K562 (cell line): ENCODE measurements around the gene VPREB1. TPM values are rescaled to one million over a fixed set of nuclear protein-coding genes. Genes with fewer than 3 reads are reported as not detected.

ENCODE experiments used
- BDP1 ChIP-seq: IDR thresholded peaks from 3 replicates; pipeline ENCODE4 v1.6.1; 2011; ENCODE audit not compliant: insufficient read length, insufficient read depth
- EZH2 ChIP-seq: IDR thresholded peaks from 2 replicates; pipeline ENCODE4 v1.6.1; 2012; ENCODE audit warnings: low read depth, mild to moderate bottlenecking, inconsistent platforms, low read length, borderline replicate concordance
- GTF2F1 ChIP-seq: IDR thresholded peaks from 2 replicates; pipeline ENCODE4 v1.6.1; 2011; ENCODE audit warnings: low read depth, low read length, improper control_type of control experiment
- MEF2A ChIP-seq: IDR thresholded peaks from 2 replicates; pipeline ENCODE4 v1.6.1; 2011; ENCODE audit warnings: low read depth, mild to moderate bottlenecking, low read length, moderate library complexity; ENCODE audit not compliant: control insufficient read depth
- PHB2 ChIP-seq: fragments of 450-650 bp; IDR thresholded peaks from 2 replicates; pipeline ENCODE4 v1.6.1; 2017; ENCODE audit warnings: low read depth
- POLR2B ChIP-seq: fragments of 450-650 bp; IDR thresholded peaks from 2 replicates; pipeline ENCODE4 v1.6.1; 2018; ENCODE audit warnings: low read depth; ENCODE audit not compliant: partially characterized antibody
- SNIP1 ChIP-seq: fragments of 450-650 bp; IDR thresholded peaks from 2 replicates; pipeline ENCODE4 v1.7.1; 2017; ENCODE audit warnings: low read depth, mild to moderate bottlenecking
- TBL1XR1 ChIP-seq, 2 experiments: IDR thresholded peaks; 2 replicates each; pipeline ENCODE4 v1.6.1; 2012; ENCODE audit warnings: improper control_type of control experiment in 2 of 2, low read length in 2 of 2, mild to moderate bottlenecking in 1 of 2
- ZEB2 ChIP-seq: fragments of 450-650 bp; IDR thresholded peaks from 2 replicates; pipeline ENCODE4 v1.6.1; 2016
- ZNF354B ChIP-seq: fragments of 250-450 bp; sonication (Bioruptor Pico); IDR thresholded peaks from 2 replicates; pipeline ENCODE4 v1.4.0; 2020
- ZNF507 ChIP-seq: conservative IDR thresholded peaks from 2 replicates; pipeline ENCODE4 v1.6.1; 2017; ENCODE audit warnings: missing genetic modification characterization, missing compliant biosample characterization
- ZNF589 ChIP-seq: fragments of 200-800 bp; sonication (Bioruptor generic); IDR thresholded peaks from 2 replicates; pipeline ENCODE4 v1.6.1; 2016; ENCODE audit warnings: low read depth, missing genetic modification characterization, missing compliant biosample characterization
- polyA plus RNA-seq, 8 experiments: library from polyadenylated mRNA; depleted of rRNA in 4 of 8; stranded (reverse) in 5 of 8; unstranded in 3 of 8; fragments of >200 nt; fragmentation: Nextera tagmentation in 2 of 8; fragmentation: Illumina TruSeq in 1 of 8; extraction: Ambion mirVana in 2 of 8; extraction: Trizol in 1 of 8; gene quantifications; 2 replicates each; pipeline versions ENCODE4 v1.2.1 to v1.2.3, GENCODE V29; 2011 to 2014; ENCODE audit warnings: inconsistent platforms in 1 of 8, missing spikeins in 1 of 8
- total RNA-seq, 7 experiments: library from RNA; depleted of rRNA in 6 of 7; stranded (reverse); fragments of >200 nt in 6 of 7; fragmentation: Illumina TruSeq in 2 of 7; extraction: Trizol in 2 of 7; gene quantifications; 2 replicates each; pipeline versions ENCODE4 v1.2.1 to v1.2.3, GENCODE V29; 2011 to 2021; ENCODE audit warnings: low replicate concordance in 1 of 7
- TF ChIP-seq, protein P1 (sequence below): sonication (generic); formaldehyde crosslinking; IDR thresholded peaks from 2 replicates; pipeline ENCODE4 v1.8.1; 2023; ENCODE audit warnings: mild to moderate bottlenecking, missing genetic modification reagents

Gene VPREB1
- total and polyA plus RNA-seq, 9 of the 15 experiments (the other 6 are each of a cell fraction or from before 2014, with no cell fraction given) = not detected

DNA sequence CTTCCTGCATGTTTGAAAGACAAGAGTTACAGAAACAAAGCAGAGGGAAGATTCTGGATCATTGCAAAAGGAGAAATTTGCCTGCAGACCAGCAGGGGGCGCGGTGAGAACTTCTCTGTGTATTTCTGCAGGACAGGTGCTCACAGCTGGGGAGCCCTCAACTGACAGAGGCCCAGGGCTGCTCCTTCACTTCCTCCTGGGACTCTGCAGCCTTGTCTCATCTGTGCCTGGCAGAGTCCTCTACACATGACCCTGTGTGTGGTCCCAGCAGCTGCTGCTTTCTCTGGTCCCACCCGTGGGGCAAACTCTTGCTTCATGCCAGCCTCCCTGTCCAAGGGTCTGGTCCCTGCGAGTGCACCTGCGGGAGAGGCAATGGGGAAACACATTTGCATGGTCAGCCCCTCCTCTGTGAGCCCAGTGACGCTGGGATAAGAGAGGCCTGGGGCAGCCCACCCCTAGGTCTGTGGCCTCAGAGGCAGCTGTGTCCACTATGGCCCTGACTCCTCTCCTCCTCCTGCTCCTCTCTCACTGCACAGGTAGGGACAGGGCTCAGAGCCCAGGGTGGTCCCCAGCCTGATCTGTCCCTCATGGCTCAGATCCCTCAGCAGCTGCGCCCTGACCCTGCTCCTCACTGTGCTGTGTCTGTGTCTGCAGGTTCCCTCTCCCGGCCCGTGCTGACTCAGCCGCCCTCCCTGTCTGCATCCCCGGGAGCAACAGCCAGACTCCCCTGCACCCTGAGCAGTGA is 43.2 kb upstream of the VPREB1 start (continued):
- TF ChIP-seq TBL1XR1 (IDR thresholded peaks at IDR 0.05; ENCODE audit: low read length in 2 of 2) (peak in 1 of 2 experiments; percentile 48; a peak in 2 of 4 replicates), MEF2A (no peak), EZH2 (no peak), PHB2 (no peak), ZEB2 (no peak), ZNF507 (tag) (no peak), SNIP1 (no peak), ZNF354B (no peak), POLR2B (no peak), ZNF589 (CRISPR knock-in tag) (no peak), BDP1 (no peak), GTF2F1 (0 out of 2 replicates have a peak, but pooled peaks have one; percentile 39)
- TF ChIP-seq, protein P1, sequence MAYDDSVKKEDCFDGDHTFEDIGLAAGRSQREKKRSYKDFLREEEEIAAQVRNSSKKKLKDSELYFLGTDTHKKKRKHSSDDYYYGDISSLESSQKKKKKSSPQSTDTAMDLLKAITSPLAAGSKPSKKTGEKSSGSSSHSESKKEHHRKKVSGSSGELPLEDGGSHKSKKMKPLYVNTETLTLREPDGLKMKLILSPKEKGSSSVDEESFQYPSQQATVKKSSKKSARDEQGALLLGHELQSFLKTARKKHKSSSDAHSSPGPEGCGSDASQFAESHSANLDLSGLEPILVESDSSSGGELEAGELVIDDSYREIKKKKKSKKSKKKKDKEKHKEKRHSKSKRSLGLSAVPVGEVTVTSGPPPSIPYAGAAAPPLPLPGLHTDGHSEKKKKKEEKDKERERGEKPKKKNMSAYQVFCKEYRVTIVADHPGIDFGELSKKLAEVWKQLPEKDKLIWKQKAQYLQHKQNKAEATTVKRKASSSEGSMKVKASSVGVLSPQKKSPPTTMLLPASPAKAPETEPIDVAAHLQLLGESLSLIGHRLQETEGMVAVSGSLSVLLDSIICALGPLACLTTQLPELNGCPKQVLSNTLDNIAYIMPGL = peak; percentile 64
